Ishikawa (cell line): Measurements from ENCODE around the gene IRX2.

Experiments used
- CEBPB ChIP-seq: IDR thresholded peaks from 2 replicates; pipeline ENCODE4 v1.6.1; 2012
- CREB1 ChIP-seq: IDR thresholded peaks from 2 replicates; pipeline ENCODE4 v1.6.1; 2012; ENCODE audit warnings: low read depth
- EGR1 ChIP-seq: IDR thresholded peaks from 2 replicates; pipeline ENCODE4 v1.6.1; 2012
- EP300 ChIP-seq: IDR thresholded peaks from 2 replicates; pipeline ENCODE4 v1.6.1; 2012; ENCODE audit warnings: borderline replicate concordance
- FOXM1 ChIP-seq: IDR thresholded peaks from 2 replicates; pipeline ENCODE4 v1.6.1; 2012; ENCODE audit warnings: low read depth, borderline replicate concordance
- MAX ChIP-seq: IDR thresholded peaks from 2 replicates; pipeline ENCODE4 v1.6.1; 2012
- NFIC ChIP-seq: IDR thresholded peaks from 2 replicates; pipeline ENCODE4 v1.6.1; 2012
- RAD21 ChIP-seq: IDR thresholded peaks from 2 replicates; pipeline ENCODE4 v1.6.1; 2012; ENCODE audit warnings: low read depth
- REST ChIP-seq: IDR thresholded peaks from 2 replicates; pipeline ENCODE4 v1.6.1; 2012; ENCODE audit warnings: low read depth, mild to moderate bottlenecking
- TAF1 ChIP-seq: IDR thresholded peaks from 2 replicates; pipeline ENCODE4 v1.6.1; 2012; ENCODE audit warnings: low read depth, mild to moderate bottlenecking
- TCF12 ChIP-seq: IDR thresholded peaks from 2 replicates; pipeline ENCODE4 v1.6.1; 2012; ENCODE audit warnings: low read depth
- TEAD4 ChIP-seq: IDR thresholded peaks from 2 replicates; pipeline ENCODE4 v1.6.1; 2012
- USF1 ChIP-seq: IDR thresholded peaks from 2 replicates; pipeline ENCODE4 v1.6.1; 2012
- YY1 ChIP-seq: IDR thresholded peaks from 2 replicates; pipeline ENCODE4 v1.6.1; 2012; ENCODE audit warnings: low read depth
- ZBTB7A ChIP-seq: IDR thresholded peaks from 2 replicates; pipeline ENCODE4 v1.6.1; 2012; ENCODE audit warnings: low read depth

Gene IRX2

GRCh38 chr5:2751592-2752021, at the start of gene IRX2:
Gene IRX2 (minus strand): TSS chr5:2751677. CDS start chr5:2751413, 264 bp downstream.
- TF ChIP-seq TEAD4 (no peak), TCF12 (no peak), USF1 (no peak), ZBTB7A (no peak), CREB1 (no peak), TAF1 (no peak), REST (no peak), EP300 (no peak), NFIC (no peak), MAX (no peak), EGR1 (no peak), YY1 (no peak), CEBPB (no peak), RAD21 (no peak)

- no peak for TF ChIP-seq YY1
- TF ChIP-seq ZBTB7A: no peak
- no peak for TF ChIP-seq MAX
- TF ChIP-seq TCF12: no peak
- no peak for TF ChIP-seq REST
- no peak for TF ChIP-seq USF1
- no peak for TF ChIP-seq EP300
- TF ChIP-seq TAF1: no peak
- no peak for TF ChIP-seq TEAD4
- no peak for TF ChIP-seq EGR1
- no peak for TF ChIP-seq NFIC
These were observed 48.6 kb upstream of the IRX2 start for GRCh38 chr5:2800035-2800434.

GRCh38 chr5:2797981-2798380, 46.5 kb upstream of the IRX2 start:
- TF ChIP-seq YY1 (no peak), CREB1 (no peak)

GRCh38 chr5:2797160-2797559, 45.7 kb upstream of the IRX2 start:
- no peak for TF ChIP-seq REST
- TF ChIP-seq USF1: no peak
- TF ChIP-seq EGR1: no peak
- no peak for TF ChIP-seq YY1
- TF ChIP-seq MAX: no peak
- TF ChIP-seq CEBPB: no peak
- no peak for TF ChIP-seq FOXM1
- no peak for TF ChIP-seq TEAD4
- no peak for TF ChIP-seq EP300
- no peak for TF ChIP-seq CREB1
- no peak for TF ChIP-seq RAD21
- no peak for TF ChIP-seq ZBTB7A
- no peak for TF ChIP-seq TAF1
- TF ChIP-seq TCF12: no peak
- no peak for TF ChIP-seq NFIC
